OCI-LY7 (cell line): ENCODE measurements around the gene TAOK3. TPM values are rescaled to one million over a fixed set of nuclear protein-coding genes. Genes with fewer than 3 reads are reported as not detected.

ENCODE experiments used
- BruUV-seq: library from RNA; stranded (reverse); fragments of 400-500 nt; replicated peaks from 2 replicates; lab custom pipeline; 2021; lab: Mats Ljungman, UMichigan
- CTCF ChIA-PET: fragments of 300-600 bp; sonication (Branson Sonifier 250); formaldehyde crosslinking; loops from one replicate; lab custom pipeline; 2022; ENCODE audit warnings: antibody characterized with exemption; ENCODE audit not compliant: unreplicated experiment; lab: Charles Lee
- POLR2A ChIA-PET: fragments of 300-600 bp; sonication (Branson Sonifier 250); formaldehyde crosslinking; loops from one replicate; lab custom pipeline; 2022; ENCODE audit warnings: antibody characterized with exemption; lab: Charles Lee
- DNase-seq: peaks from one replicate; pipeline ENCODE4 v3.0.0-alpha.2; 2015; ENCODE audit warnings: low spot score
- H2AFZ ChIP-seq: fragments of 200-600 bp; sonication (generic), shearing (Covaris generic); 2 replicates; pipeline ENCODE4 v1.6.1; 2014; ENCODE audit warnings: mild to moderate bottlenecking, antibody characterized with exemption, low read length, moderate library complexity
- H3K27ac ChIP-seq: fragments of 200-600 bp; sonication (generic); 2 replicates; pipeline ENCODE4 v1.5.1; 2014; ENCODE audit warnings: mixed run types, low read depth, mild to moderate bottlenecking, moderate library complexity, low read length, inconsistent platforms; ENCODE audit not compliant: poor library complexity, severe bottlenecking
- H3K36me3 ChIP-seq: fragments of 200-600 bp; sonication (generic); 2 replicates; pipeline ENCODE4 v1.6.1; 2014; ENCODE audit warnings: mild to moderate bottlenecking, antibody characterized with exemption, low read length, moderate library complexity, mixed read lengths; ENCODE audit not compliant: insufficient read depth
- H3K4me1 ChIP-seq: fragments of 200-600 bp; sonication (generic); 2 replicates; pipeline ENCODE4 v1.5.1; 2014; ENCODE audit warnings: mild to moderate bottlenecking, low read length; ENCODE audit not compliant: insufficient read depth, poor library complexity, severe bottlenecking
- H3K4me2 ChIP-seq: fragments of 200-600 bp; sonication (generic); 2 replicates; pipeline ENCODE4 v1.6.1; 2014; ENCODE audit warnings: mild to moderate bottlenecking, low read length
- H3K4me3 ChIP-seq: fragments of 200-600 bp; sonication (generic); 2 replicates; pipeline ENCODE4 v1.5.1; 2014; ENCODE audit warnings: mild to moderate bottlenecking, low read depth, low read length; ENCODE audit not compliant: poor library complexity, severe bottlenecking
- H3K79me2 ChIP-seq: fragments of 200-600 bp; sonication (generic); 2 replicates; pipeline ENCODE4 v1.6.1; 2016; ENCODE audit warnings: low read depth, mild to moderate bottlenecking, low read length, moderate library complexity, mixed read lengths; ENCODE audit not compliant: insufficient read depth
- H3K9me2 ChIP-seq: fragments of 200-600 bp; sonication (generic); 2 replicates; pipeline ENCODE4 v1.6.1; 2016; ENCODE audit warnings: mild to moderate bottlenecking, low read length, mixed read lengths; ENCODE audit not compliant: insufficient read depth
- H3K9me3 ChIP-seq: fragments of 200-600 bp; sonication (generic); 2 replicates; pipeline ENCODE4 v1.6.1; 2014; ENCODE audit warnings: mild to moderate bottlenecking, mixed run types, low read length, mixed read lengths
- H4K20me1 ChIP-seq: fragments of 200-600 bp; sonication (generic); 2 replicates; pipeline ENCODE4 v1.6.1; 2014; ENCODE audit warnings: mild to moderate bottlenecking, antibody characterized with exemption, low read length, moderate library complexity, mixed read lengths; ENCODE audit not compliant: insufficient read depth
- EZH2phosphoT487 ChIP-seq: fragments of 200-600 bp; sonication (generic); IDR thresholded peaks from 2 replicates; pipeline ENCODE4 v1.6.1; 2018; ENCODE audit warnings: low read depth, borderline replicate concordance, mild to moderate bottlenecking, mixed run types, antibody characterized with exemption, low read length, moderate library complexity, mixed read lengths
- intact Hi-C: fragments of 100-400 bp; cut with micrococcal nuclease; formaldehyde crosslinking; loops from one replicate; pipeline ENCODE4 v1.10.0; 2022; ENCODE audit not compliant: unreplicated experiment
- total RNA-seq, 2 experiments: library from RNA; depleted of rRNA in 1 of 2; stranded (reverse); fragments of >200 nt in 1 of 2; shearing (Covaris generic) in 1 of 2; gene quantifications; 2 replicates each; pipeline ENCODE4 v1.2.3, GENCODE V29; 2014 to 2022
- TF ChIP-seq, protein P1 (sequence below): fragments of 200-600 bp; sonication (generic); conservative IDR thresholded peaks from 2 replicates; pipeline ENCODE4 v1.5.1; 2014; ENCODE audit warnings: mild to moderate bottlenecking, antibody characterized with exemption, low read length, moderate library complexity, mixed read lengths

Gene TAOK3
- total RNA-seq, 2 experiments from 2014 or later: 30.7 to 56.0 TPM

DNA sequence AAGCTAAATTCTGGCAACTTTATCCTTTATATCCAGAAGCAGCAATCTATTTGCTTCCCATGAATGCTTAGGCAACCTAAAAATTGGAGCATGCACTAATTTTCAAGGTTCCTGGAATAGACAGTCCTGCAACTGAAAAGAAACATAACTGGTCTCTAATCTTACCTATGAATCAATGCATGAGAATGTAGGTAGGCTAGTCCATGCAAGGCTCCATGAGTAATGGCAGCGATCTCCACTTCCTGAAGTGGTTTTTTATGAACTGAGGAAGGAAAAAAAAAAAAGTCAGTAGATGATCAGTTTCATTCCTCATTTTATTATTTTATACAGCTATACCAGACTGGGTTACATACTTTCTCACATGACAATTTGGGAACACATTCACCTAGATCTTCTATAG is 134.8 kb downstream of the TAOK3 start:
- TF ChIP-seq EZH2phosphoT487: no peak
- intact Hi-C loops: loop anchor here (5.0 kb wide), 1 partner anchor 134 kb away; the partner anchor contains the start of gene TAOK3
- POLR2A ChIA-PET: interaction anchor here (0.7 to 2.1 kb wide), 5 partner anchors 12 to 121 kb away, joined by 3 to 9 read pairs (median 4); no protein-coding TSS in a partner anchor
- Histone ChIP-seq H3K79me2 (no peaks in the 10 kb centered on the region; the same call in 1 of the 2 replicates), H3K9me2 (no peaks in the 10 kb centered on the region), H4K20me1 (no peaks in the 10 kb centered on the region), H3K4me2 (peak overlapping the region; percentile 75), H3K9me3 (no peaks in the 10 kb centered on the region), H3K4me3 (peak overlapping the region; percentile 39), H3K4me1 (peaks cover 46% of the 10 kb centered on the region), H3K27ac (peak overlapping the region; percentile 90), H2AFZ (peak overlapping the region; percentile 46; the same call in 1 of the 2 replicates), H3K36me3 (peaks cover 51% of the 10 kb centered on the region)
- DNase-seq: no peak
- BruUV-seq: no TSS peak
- CTCF ChIA-PET: interaction anchor here (0.5 to 0.6 kb wide), 2 partner anchors 21 to 1234 kb away, joined by 3 read pairs; no protein-coding TSS in a partner anchor

DNA sequence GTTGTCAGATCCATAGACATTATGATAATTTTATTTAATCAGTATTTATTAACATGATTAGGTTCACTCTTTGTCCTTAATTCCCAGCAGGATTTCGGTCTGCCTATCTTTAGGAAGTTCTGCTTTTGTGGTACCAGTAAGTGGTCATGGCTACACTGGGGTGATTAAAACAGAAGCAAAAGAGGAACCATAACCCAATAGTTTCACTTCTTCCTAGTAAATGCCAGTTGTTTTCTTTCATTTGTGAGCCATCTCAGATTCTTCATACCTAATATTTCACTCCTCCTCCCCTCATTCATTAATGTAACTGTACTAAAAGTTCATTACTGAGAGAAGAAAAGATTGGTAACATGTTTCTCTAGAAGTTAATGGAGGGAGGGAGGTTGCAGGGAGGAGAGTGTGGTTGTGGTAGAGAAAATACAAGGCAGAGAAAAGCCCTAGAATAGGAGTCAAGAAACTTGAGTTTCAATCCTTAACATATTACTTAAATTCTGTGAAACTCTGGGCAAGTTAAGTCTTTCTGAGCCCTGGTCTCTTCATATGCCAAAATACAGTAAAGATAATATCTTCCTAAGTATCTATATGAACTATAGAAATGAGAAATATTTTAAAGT is 135.5 kb downstream of the TAOK3 start:
- Histone ChIP-seq H4K20me1 (no peaks in the 10 kb centered on the region), H3K36me3 (peaks cover 51% of the 10 kb centered on the region), H3K27ac (peak overlapping the region; percentile 90), H3K79me2 (no peaks in the 10 kb centered on the region; the same call in 1 of the 2 replicates), H3K9me2 (no peaks in the 10 kb centered on the region), H2AFZ (no peak overlapping the region), H3K9me3 (no peaks in the 10 kb centered on the region), H3K4me3 (peak overlapping the region; percentile 36), H3K4me1 (peaks cover 46% of the 10 kb centered on the region), H3K4me2 (peak overlapping the region; percentile 75)
- POLR2A ChIA-PET: interaction anchor here (2.1 kb wide), 1 partner anchor 18 kb away, joined by 9 read pairs; no protein-coding TSS in a partner anchor
- CTCF ChIA-PET: no interaction called here
- intact Hi-C loops: loop anchor here (5.0 kb wide), 1 partner anchor 135 kb away; the partner anchor contains the start of gene TAOK3
- peak; percentile 75 for DNase-seq
- BruUV-seq: no TSS peak
- no peak for TF ChIP-seq EZH2phosphoT487
- TF ChIP-seq, protein P1, sequence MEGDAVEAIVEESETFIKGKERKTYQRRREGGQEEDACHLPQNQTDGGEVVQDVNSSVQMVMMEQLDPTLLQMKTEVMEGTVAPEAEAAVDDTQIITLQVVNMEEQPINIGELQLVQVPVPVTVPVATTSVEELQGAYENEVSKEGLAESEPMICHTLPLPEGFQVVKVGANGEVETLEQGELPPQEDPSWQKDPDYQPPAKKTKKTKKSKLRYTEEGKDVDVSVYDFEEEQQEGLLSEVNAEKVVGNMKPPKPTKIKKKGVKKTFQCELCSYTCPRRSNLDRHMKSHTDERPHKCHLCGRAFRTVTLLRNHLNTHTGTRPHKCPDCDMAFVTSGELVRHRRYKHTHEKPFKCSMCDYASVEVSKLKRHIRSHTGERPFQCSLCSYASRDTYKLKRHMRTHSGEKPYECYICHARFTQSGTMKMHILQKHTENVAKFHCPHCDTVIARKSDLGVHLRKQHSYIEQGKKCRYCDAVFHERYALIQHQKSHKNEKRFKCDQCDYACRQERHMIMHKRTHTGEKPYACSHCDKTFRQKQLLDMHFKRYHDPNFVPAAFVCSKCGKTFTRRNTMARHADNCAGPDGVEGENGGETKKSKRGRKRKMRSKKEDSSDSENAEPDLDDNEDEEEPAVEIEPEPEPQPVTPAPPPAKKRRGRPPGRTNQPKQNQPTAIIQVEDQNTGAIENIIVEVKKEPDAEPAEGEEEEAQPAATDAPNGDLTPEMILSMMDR: no peak

DNA sequence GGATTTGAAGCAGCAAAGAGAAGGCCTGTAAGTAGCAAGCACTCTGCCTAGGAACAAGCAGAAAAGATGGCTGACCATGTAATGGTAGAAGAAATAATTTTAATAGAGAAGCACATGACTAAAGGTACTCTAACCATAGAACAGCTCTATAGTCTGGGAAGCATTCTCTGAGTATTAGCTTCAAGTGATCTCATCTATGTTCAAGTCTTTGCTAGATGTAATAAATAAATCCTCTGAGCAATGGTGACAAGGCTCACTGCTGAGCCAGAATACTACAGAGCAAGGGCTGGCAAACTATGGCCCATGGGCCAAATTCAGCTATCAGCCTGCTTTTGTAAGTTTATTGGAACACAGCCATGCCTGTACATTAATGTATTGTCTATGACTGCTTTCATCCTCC is 152.0 kb downstream of the TAOK3 start:
- Histone ChIP-seq H3K4me2 (peak overlapping the region; percentile 60), H3K27ac (peak overlapping the region; percentile 20), H3K79me2 (no peaks in the 10 kb centered on the region), H3K9me2 (no peaks in the 10 kb centered on the region), H4K20me1 (no peaks in the 10 kb centered on the region), H3K36me3 (peaks cover 19% of the 10 kb centered on the region), H3K4me3 (no peak overlapping the region), H3K4me1 (peaks cover 28% of the 10 kb centered on the region), H3K9me3 (no peaks in the 10 kb centered on the region), H2AFZ (no peak overlapping the region)
- DNase-seq: no peak
- TF ChIP-seq, protein P1: no peak
- TF ChIP-seq EZH2phosphoT487: no peak
- CTCF ChIA-PET: no interaction called here
- POLR2A ChIA-PET: interaction anchor here (1.3 kb wide), 1 partner anchor 45 kb away, joined by 3 read pairs; no protein-coding TSS in a partner anchor
- intact Hi-C loops: no loop called here
- BruUV-seq: no TSS peak
